OCI-LY1 (cell line): ENCODE data around the gene IL1F10.

Experiments used
- H2AFZ ChIP-seq: fragments of 200-600 bp; sonication (generic), shearing (Covaris generic); 2 replicates; pipeline ENCODE4 v1.6.0; 2014; ENCODE audit warnings: antibody characterized with exemption, mild to moderate bottlenecking, low read length
- H3F3A ChIP-seq: fragments of 200-600 bp; sonication (generic), shearing (Covaris generic); 2 replicates; pipeline ENCODE4 v1.6.0; 2014; ENCODE audit warnings: mild to moderate bottlenecking, antibody characterized with exemption, low read length, moderate library complexity; ENCODE audit not compliant: insufficient read depth
- H3K27ac ChIP-seq: fragments of 200-600 bp; sonication (generic); 2 replicates; pipeline ENCODE4 v1.5.1; 2014; ENCODE audit warnings: low read length, mixed run types, mild to moderate bottlenecking, low read depth; ENCODE audit not compliant: poor library complexity, severe bottlenecking
- H3K27me3 ChIP-seq: fragments of 200-600 bp; sonication (generic); 2 replicates; pipeline ENCODE4 v1.6.0; 2014; ENCODE audit warnings: antibody characterized with exemption, mild to moderate bottlenecking, low read length, moderate library complexity; ENCODE audit not compliant: insufficient read depth
- H3K36me3 ChIP-seq: fragments of 200-600 bp; sonication (generic); 2 replicates; pipeline ENCODE4 v1.6.1; 2014; ENCODE audit warnings: mild to moderate bottlenecking, antibody characterized with exemption, low read length, moderate library complexity, mixed read lengths; ENCODE audit not compliant: insufficient read depth
- H3K4me1 ChIP-seq: fragments of 200-600 bp; sonication (generic); 2 replicates; pipeline ENCODE4 v1.5.1; 2014; ENCODE audit warnings: mild to moderate bottlenecking, low read length, moderate library complexity; ENCODE audit not compliant: insufficient read depth, severe bottlenecking
- H3K4me2 ChIP-seq: fragments of 200-600 bp; sonication (generic), shearing (Covaris generic); 2 replicates; pipeline ENCODE4 v1.6.1; 2014; ENCODE audit warnings: low read length
- H3K4me3 ChIP-seq: fragments of 200-600 bp; sonication (generic); 2 replicates; pipeline ENCODE4 v1.5.1; 2014; ENCODE audit warnings: low read length, low read depth, mild to moderate bottlenecking, mixed read lengths; ENCODE audit not compliant: poor library complexity, severe bottlenecking
- H3K79me2 ChIP-seq: fragments of 200-600 bp; shearing (Covaris generic); 2 replicates; pipeline ENCODE4 v1.6.1; 2016; ENCODE audit warnings: mixed run types, low read length, mixed read lengths; ENCODE audit not compliant: insufficient read depth
- H3K9ac ChIP-seq: fragments of 200-600 bp; sonication (generic), shearing (Covaris generic); 2 replicates; pipeline ENCODE4 v1.6.1; 2014; ENCODE audit warnings: mild to moderate bottlenecking, low read length, mixed read lengths
- H3K9me2 ChIP-seq: fragments of 200-600 bp; sonication (generic), shearing (Covaris generic); 2 replicates; pipeline ENCODE4 v1.6.1; 2014; ENCODE audit warnings: low read depth, mild to moderate bottlenecking, low read length, mixed read lengths
- H3K9me3 ChIP-seq: fragments of 200-600 bp; shearing (Covaris generic); 2 replicates; pipeline ENCODE4 v1.6.1; 2014; ENCODE audit warnings: low read length, mixed read lengths
- H4K20me1 ChIP-seq: fragments of 200-600 bp; sonication (generic), shearing (Covaris generic); 2 replicates; pipeline ENCODE4 v1.6.0; 2016; ENCODE audit warnings: mild to moderate bottlenecking, low read length; ENCODE audit not compliant: insufficient read depth
- EZH2 ChIP-seq: fragments of 200-600 bp; sonication (generic), shearing (Covaris generic); IDR thresholded peaks from 2 replicates; pipeline ENCODE4 v1.8.0; 2017; ENCODE audit warnings: borderline replicate concordance, mixed run types, mild to moderate bottlenecking, antibody characterized with exemption, low read length, moderate library complexity, mixed read lengths
- TF ChIP-seq, protein P1 (sequence below): fragments of 200-600 bp; sonication (generic), shearing (Covaris generic); IDR thresholded peaks from 2 replicates; pipeline ENCODE4 v1.5.1; 2017; ENCODE audit warnings: mild to moderate bottlenecking, antibody characterized with exemption, low read length, moderate library complexity, mixed read lengths

The IL1F10 gene

DNA sequence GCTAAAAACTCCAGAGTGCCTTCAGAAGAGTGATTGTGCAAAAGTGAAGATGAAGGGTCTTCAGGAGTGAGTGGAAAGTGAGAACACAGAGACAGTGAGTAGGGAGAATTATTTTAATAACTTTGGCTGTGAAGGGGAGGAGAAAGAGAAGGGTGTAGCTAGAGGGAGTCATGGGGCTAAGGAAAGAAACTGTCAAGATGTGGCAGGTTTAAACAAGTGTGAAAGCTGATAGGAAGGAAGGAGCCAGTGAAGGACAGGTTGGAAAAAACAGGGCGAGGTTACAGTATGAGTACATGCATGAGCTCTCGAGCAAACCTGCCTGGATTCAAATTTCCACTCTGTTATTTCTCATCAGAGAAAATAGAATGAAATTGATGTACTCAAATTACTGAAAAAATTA is 17.8 kb downstream of the IL1F10 start:
- Histone ChIP-seq H3K4me2 (no peak overlapping the region), H3K79me2 (no peaks in the 10 kb centered on the region), H3K36me3 (no peaks in the 10 kb centered on the region)

DNA sequence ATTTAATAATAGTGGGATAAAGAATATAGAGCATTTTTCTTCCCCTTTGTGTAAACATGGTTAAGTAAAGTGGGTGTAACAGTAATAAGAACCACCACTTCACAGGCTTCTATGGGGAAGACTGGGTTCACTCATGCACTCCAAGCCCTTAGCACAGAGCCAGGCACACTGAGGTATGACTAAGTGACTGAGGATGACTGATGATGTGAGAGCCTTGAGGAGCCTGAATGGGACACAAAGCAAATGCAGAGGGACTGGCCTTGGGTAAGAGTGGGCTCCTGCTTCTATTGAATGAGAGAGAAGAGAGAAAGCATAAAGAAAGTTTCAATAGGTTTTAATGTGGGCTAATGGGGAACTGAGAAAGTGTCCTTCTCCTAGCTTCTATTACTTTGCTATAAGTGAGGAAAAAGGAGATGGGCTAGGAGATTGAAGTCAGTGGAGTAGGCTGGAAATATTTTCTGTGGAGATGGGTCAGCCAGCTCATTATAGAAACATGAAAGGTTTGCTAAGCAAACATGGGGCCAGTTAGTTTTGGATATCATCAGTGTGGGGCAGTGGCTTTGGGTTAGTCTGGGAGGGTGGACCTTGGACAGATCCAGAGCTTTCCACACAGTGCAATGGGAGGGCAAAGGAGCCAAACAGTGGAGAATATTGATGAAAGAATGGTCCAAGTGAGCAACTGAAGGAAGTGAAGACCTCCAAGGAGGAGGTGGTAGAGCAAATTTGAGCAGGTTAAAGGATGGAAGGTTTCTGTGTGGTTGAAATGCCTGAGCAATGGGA is 20.6 kb downstream of the IL1F10 start:
- H3K27me3 ChIP-seq = peaks cover 1% of the 10 kb centered on the region; the same call in 1 of the 2 replicates
- TF ChIP-seq EZH2 = no peak
- TF ChIP-seq, protein P1, sequence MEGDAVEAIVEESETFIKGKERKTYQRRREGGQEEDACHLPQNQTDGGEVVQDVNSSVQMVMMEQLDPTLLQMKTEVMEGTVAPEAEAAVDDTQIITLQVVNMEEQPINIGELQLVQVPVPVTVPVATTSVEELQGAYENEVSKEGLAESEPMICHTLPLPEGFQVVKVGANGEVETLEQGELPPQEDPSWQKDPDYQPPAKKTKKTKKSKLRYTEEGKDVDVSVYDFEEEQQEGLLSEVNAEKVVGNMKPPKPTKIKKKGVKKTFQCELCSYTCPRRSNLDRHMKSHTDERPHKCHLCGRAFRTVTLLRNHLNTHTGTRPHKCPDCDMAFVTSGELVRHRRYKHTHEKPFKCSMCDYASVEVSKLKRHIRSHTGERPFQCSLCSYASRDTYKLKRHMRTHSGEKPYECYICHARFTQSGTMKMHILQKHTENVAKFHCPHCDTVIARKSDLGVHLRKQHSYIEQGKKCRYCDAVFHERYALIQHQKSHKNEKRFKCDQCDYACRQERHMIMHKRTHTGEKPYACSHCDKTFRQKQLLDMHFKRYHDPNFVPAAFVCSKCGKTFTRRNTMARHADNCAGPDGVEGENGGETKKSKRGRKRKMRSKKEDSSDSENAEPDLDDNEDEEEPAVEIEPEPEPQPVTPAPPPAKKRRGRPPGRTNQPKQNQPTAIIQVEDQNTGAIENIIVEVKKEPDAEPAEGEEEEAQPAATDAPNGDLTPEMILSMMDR = no peak
- H4K20me1 ChIP-seq = no peaks in the 10 kb centered on the region
- H3K4me2 ChIP-seq = no peak overlapping the region
- no peaks in the 10 kb centered on the region for H3F3A ChIP-seq
- no peak overlapping the region for H3K9ac ChIP-seq
- no peaks in the 10 kb centered on the region for H3K9me2 ChIP-seq
- H2AFZ ChIP-seq = no peak overlapping the region
- no peaks in the 10 kb centered on the region for H3K79me2 ChIP-seq
- H3K4me3 ChIP-seq = no peak overlapping the region
- H3K36me3 ChIP-seq = no peaks in the 10 kb centered on the region
- no peaks in the 10 kb centered on the region for H3K9me3 ChIP-seq
- no peak overlapping the region for H3K27ac ChIP-seq
- H3K4me1 ChIP-seq = no peaks in the 10 kb centered on the region

More for the DNA sequence above, 17.8 kb downstream of the IL1F10 start:
- H3K4me1 ChIP-seq = no peaks in the 10 kb centered on the region
- peaks cover 4% of the 10 kb centered on the region; the same call in 1 of the 2 replicates for H3K27me3 ChIP-seq
- H3K9me2 ChIP-seq = no peaks in the 10 kb centered on the region
- no peak overlapping the region for H3K4me3 ChIP-seq
- H3K9me3 ChIP-seq = no peaks in the 10 kb centered on the region
- H3K27ac ChIP-seq = no peak overlapping the region
- H4K20me1 ChIP-seq = no peaks in the 10 kb centered on the region
- H3K9ac ChIP-seq = no peak overlapping the region
- no peak for TF ChIP-seq EZH2
- TF ChIP-seq, protein P1 = no peak
- no peaks in the 10 kb centered on the region for H3F3A ChIP-seq
- no peak overlapping the region for H2AFZ ChIP-seq

DNA sequence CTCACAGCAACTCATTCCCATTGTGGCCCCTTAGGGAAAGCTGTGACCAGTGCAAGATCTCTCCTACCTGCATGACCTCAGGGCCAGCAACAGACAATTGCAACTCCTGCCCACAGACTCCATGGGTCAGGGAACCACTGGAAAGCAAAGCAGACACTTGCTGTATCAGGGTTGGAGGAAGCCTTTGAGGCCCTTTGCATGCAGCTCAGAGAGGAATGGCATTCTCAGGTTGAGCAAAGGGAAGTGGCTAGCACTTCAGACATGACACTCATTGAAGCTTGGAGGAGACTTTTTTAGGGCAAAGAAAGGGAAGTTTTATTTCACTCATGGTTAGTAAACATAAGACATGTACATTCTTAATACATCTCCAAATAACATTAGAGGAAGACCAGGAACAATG is 22.1 kb downstream of the IL1F10 start:
- Histone ChIP-seq H3K9me3 (no peaks in the 10 kb centered on the region), H3K4me2 (no peak overlapping the region), H3K9ac (no peak overlapping the region), H3K27me3 (no peaks in the 10 kb centered on the region; the same call in 1 of the 2 replicates), H3F3A (no peaks in the 10 kb centered on the region), H3K9me2 (no peaks in the 10 kb centered on the region), H3K27ac (no peak overlapping the region), H3K79me2 (no peaks in the 10 kb centered on the region), H3K4me1 (no peaks in the 10 kb centered on the region), H3K4me3 (no peak overlapping the region), H3K36me3 (no peaks in the 10 kb centered on the region), H4K20me1 (no peaks in the 10 kb centered on the region), H2AFZ (no peak overlapping the region)
- no peak for TF ChIP-seq EZH2
- TF ChIP-seq, protein P1 = no peak
